Activated CD4-positive, alpha-beta T cell treated with anti-CD3 and anti-CD28 coated beads, Interleukin-2, amount 10 ng/mL, durations not matched to agents 24 days and 14 days (primary cell): Measurements from ENCODE around the gene TMEM44. TPM values are rescaled to one million over a fixed set of nuclear protein-coding genes. Genes with fewer than 3 reads are reported as not detected.

Source experiments
- DNase-seq: peaks from one replicate; pipeline ENCODE4 v3.0.0; 2022
- H3K27ac Mint-ChIP-seq: one replicate; pipeline ENCODE4 v1.8.0; 2022; ENCODE audit warnings: mild to moderate bottlenecking, mixed read lengths
- H3K27me3 Mint-ChIP-seq: one replicate; pipeline ENCODE4 v1.8.0; 2022; ENCODE audit warnings: mixed read lengths
- H3K36me3 Mint-ChIP-seq: one replicate; pipeline ENCODE4 v1.8.0; 2022; ENCODE audit warnings: low read depth, mild to moderate bottlenecking, mixed read lengths
- H3K4me1 Mint-ChIP-seq: one replicate; pipeline ENCODE4 v1.8.0; 2021; ENCODE audit warnings: mixed read lengths
- H3K4me3 Mint-ChIP-seq: one replicate; pipeline ENCODE4 v1.8.0; 2022; ENCODE audit warnings: mild to moderate bottlenecking, moderate library complexity, mixed read lengths
- H3K9me3 Mint-ChIP-seq: one replicate; pipeline ENCODE4 v1.8.0; 2021; ENCODE audit warnings: mixed read lengths
- intact Hi-C: fragments of 100-400 bp; cut with micrococcal nuclease; formaldehyde crosslinking; loops from one replicate; pipeline ENCODE4 v1.15.1; 2023
- total RNA-seq: library from RNA; stranded (reverse); gene quantifications from 2 replicates; pipeline ENCODE4 v1.2.3, GENCODE V29; 2022

Gene TMEM44
- total RNA-seq, 1 donor from 2014 or later: 2.4 TPM

DNA sequence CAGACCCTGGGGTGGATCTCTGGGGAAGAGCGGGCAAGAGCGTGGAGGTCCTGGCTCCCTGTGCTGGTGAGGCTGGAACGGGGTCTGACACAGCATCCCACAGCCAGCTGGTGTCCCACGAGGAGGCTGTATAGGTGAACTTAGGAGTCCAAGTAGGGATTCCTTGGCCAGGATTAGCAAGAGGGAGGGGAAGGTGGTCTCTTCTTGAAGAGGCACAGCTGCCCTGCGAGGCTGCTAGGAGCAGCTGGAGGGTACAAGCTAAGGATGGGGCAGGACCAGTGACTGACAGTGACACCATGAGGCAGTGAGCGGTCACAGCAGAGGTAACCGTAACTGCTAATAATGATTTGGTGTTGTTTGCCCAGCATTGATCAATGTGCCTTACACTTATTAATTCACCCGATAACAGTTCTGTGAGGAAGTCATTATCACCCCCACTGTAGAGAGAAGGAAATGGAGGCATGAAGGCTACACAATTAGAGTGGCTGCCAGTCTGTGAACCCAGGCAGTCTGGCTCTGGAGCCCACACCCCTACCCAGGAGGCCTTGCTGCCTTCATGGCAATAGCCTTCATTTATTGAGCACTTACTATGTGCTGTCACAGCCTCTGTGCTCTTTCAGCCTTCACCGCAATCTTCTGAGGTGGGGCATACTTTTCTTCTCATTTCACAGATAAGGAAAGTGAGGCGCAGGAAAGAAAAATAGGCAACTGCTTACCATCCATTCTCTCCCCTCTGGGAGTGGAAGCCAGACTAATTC is 59.4 kb downstream of the TMEM44 start:
- no peaks in the 10 kb centered on the region for H3K9me3 Mint-ChIP-seq
- no peak overlapping the region for H3K27ac Mint-ChIP-seq
- intact Hi-C loops: loop anchor here (1.0 to 2.0 kb wide), 2 partner anchors 102 to 241 kb away; no protein-coding TSS in a partner anchor
- H3K36me3 Mint-ChIP-seq: no peaks in the 10 kb centered on the region
- H3K4me3 Mint-ChIP-seq: no peak overlapping the region
- H3K4me1 Mint-ChIP-seq: peaks cover 18% of the 10 kb centered on the region
- peaks cover 26% of the 10 kb centered on the region for H3K27me3 Mint-ChIP-seq
- peak; percentile 79 for DNase-seq

- Mint-ChIP-seq H3K9me3 (no peaks in the 10 kb centered on the region), H3K4me3 (no peak overlapping the region), H3K27ac (no peak overlapping the region), H3K36me3 (no peaks in the 10 kb centered on the region), H3K27me3 (peaks cover 26% of the 10 kb centered on the region), H3K4me1 (peaks cover 14% of the 10 kb centered on the region)
- intact Hi-C loops: loop anchor here (1.0 to 2.0 kb wide), 2 partner anchors 101 to 240 kb away; no protein-coding TSS in a partner anchor
- DNase-seq: no peak
These were observed 60.2 kb downstream of the TMEM44 start for GRCh38 chr3:194572944-194573491.

- no peaks in the 10 kb centered on the region for H3K36me3 Mint-ChIP-seq
- no peak for DNase-seq
- no peak overlapping the region for H3K4me3 Mint-ChIP-seq
- peaks cover 12% of the 10 kb centered on the region for H3K4me1 Mint-ChIP-seq
- peaks cover 30% of the 10 kb centered on the region for H3K27me3 Mint-ChIP-seq
- intact Hi-C loops: loop anchor here (2.0 kb wide), 1 partner anchor 239 kb away; no protein-coding TSS in a partner anchor
- H3K27ac Mint-ChIP-seq: no peak overlapping the region
- H3K9me3 Mint-ChIP-seq: no peaks in the 10 kb centered on the region
These were observed 61.0 kb downstream of the TMEM44 start for GRCh38 chr3:194572143-194572789.

- Mint-ChIP-seq H3K4me1 (peaks cover 12% of the 10 kb centered on the region), H3K27ac (no peak overlapping the region)
- intact Hi-C loops: loop anchor here (2.0 kb wide), 1 partner anchor 239 kb away; no protein-coding TSS in a partner anchor
These were observed 61.6 kb downstream of the TMEM44 start for GRCh38 chr3:194571491-194572142.

GRCh38 chr3:194570898-194571297 is 62.3 kb downstream of the TMEM44 start:
- Mint-ChIP-seq H3K36me3 (no peaks in the 10 kb centered on the region), H3K4me3 (no peak overlapping the region), H3K27me3 (peaks cover 31% of the 10 kb centered on the region), H3K4me1 (peaks cover 12% of the 10 kb centered on the region), H3K27ac (no peak overlapping the region), H3K9me3 (no peaks in the 10 kb centered on the region)
- no peak for DNase-seq
- intact Hi-C loops: no loop called here

More at GRCh38 chr3:194571491-194572142, 61.6 kb downstream of the TMEM44 start:
- no peaks in the 10 kb centered on the region for H3K36me3 Mint-ChIP-seq
- no peak overlapping the region for H3K4me3 Mint-ChIP-seq
- H3K9me3 Mint-ChIP-seq: no peaks in the 10 kb centered on the region
- DNase-seq: no peak
- H3K27me3 Mint-ChIP-seq: peaks cover 31% of the 10 kb centered on the region

DNA sequence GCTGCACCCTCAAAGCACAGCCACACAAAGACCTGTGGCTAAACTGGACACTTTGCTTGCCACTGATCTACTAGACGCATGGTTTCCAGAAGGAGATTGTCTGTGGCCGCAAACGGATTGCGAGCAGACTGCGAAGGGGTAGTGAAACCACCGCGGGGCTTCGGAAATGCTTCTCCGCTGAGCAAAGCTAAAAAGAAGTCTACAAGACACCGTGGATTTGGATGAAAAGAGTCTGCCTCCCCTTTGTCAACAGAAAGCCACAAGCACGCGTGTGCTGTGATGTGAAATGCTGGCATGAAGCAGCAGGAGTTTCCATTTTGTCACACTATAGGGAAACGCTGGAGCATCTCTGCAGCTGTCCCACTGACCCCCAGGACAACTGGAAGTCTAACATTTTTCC is 63.0 kb downstream of the TMEM44 start:
- Mint-ChIP-seq H3K27me3 (peaks cover 35% of the 10 kb centered on the region), H3K9me3 (no peaks in the 10 kb centered on the region), H3K4me3 (no peak overlapping the region), H3K36me3 (no peaks in the 10 kb centered on the region), H3K4me1 (peaks cover 12% of the 10 kb centered on the region), H3K27ac (no peak overlapping the region)
- intact Hi-C loops: no loop called here
- DNase-seq: no peak

DNA sequence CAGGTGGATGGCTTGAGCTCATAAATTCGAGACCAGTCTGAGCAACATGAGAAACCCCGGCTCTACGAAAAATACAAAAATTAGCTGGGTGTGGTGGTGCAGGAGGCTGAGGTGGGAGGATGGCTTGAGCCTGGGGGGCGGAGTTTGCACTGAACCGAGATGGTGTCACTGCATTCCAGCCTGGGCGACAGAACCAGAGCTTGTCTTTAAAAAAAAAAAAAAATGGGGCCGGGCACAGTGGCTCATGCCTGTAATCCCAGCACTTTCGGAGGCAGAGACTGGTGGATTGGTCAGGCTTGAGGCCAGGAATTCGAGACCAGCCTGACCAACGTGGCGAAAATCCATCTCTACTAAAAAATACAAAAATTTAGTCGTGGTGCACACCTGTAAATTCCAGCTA is 64.0 kb downstream of the TMEM44 start:
- no peak for DNase-seq
- Mint-ChIP-seq H3K36me3 (no peaks in the 10 kb centered on the region), H3K27me3 (peaks cover 41% of the 10 kb centered on the region), H3K27ac (no peak overlapping the region), H3K9me3 (no peaks in the 10 kb centered on the region), H3K4me3 (no peak overlapping the region), H3K4me1 (peaks cover 12% of the 10 kb centered on the region)
- intact Hi-C loops: no loop called here

DNA sequence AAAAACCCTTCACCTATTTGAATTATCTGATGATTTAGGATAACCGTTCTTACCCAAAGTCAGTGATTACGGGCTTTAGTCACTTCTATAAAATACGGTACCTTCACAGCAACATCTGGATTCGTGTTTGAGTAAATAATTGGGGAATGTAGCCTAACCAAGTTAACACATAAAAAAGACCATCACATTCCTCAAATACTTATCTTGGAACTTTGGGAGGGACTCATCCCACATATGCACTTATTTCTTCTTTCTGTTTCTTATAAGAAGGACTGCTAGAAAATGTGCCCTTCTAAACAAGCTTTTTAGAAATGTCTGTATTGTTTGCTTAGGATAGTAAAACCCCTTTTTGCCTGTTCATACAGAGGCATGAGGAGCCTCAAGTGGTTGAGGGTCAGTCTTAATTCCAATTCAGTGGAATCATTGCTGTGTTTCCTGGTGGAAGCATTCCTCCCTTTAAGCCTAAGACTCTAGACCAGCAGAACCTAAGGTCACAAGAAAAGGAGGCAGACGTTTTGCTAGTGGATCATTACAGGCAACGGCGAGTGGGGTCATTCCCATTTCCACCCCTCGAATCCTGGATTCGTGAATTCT is 67.5 kb downstream of the TMEM44 start:
- intact Hi-C loops: no loop called here
- Mint-ChIP-seq H3K4me1 (peaks cover 7% of the 10 kb centered on the region), H3K27me3 (peaks cover 27% of the 10 kb centered on the region), H3K36me3 (no peaks in the 10 kb centered on the region), H3K9me3 (no peaks in the 10 kb centered on the region), H3K27ac (no peak overlapping the region), H3K4me3 (no peak overlapping the region)
- no peak for DNase-seq

- DNase-seq: no peak
- intact Hi-C loops: no loop called here
- Mint-ChIP-seq H3K27ac (no peak overlapping the region), H3K27me3 (peaks cover 31% of the 10 kb centered on the region), H3K4me3 (no peak overlapping the region), H3K9me3 (no peaks in the 10 kb centered on the region), H3K36me3 (no peaks in the 10 kb centered on the region), H3K4me1 (peaks cover 7% of the 10 kb centered on the region)
These were observed 70.2 kb downstream of the TMEM44 start for GRCh38 chr3:194562986-194563385.

DNA sequence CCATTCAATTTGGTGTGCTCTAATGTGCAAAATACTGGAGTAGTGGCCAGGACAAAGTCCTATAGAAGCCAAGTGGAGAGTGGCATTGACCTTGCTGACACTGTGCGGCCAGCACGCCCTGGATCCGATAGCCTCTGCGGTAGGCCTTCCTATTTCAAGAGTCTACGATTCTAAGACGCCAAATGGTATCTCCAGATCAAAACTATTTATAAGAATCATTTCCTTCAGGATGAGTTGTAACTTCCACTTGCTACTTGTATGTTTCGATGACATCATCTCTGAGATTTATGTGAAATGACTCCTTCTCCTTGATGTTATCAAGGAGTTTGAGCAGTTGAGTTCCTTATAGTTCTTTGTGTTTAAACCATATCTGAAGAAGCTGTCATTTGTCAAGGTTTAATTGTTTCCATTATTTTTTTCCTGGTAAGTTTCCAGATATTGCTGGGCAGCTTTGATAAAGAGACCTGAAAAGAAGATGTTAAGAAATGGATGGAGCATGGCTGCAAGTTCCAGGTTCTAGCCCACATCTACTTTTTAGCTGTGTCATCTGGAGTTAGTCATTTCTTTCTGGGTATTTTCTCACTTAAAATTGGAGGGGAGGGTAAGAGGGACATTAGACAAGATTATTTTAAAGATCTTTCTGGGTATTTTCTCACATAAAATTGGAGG is 71.8 kb downstream of the TMEM44 start:
- Mint-ChIP-seq H3K4me1 (peaks cover 12% of the 10 kb centered on the region), H3K36me3 (no peaks in the 10 kb centered on the region), H3K27ac (peak overlapping the region; percentile 59), H3K9me3 (no peaks in the 10 kb centered on the region), H3K27me3 (peaks cover 25% of the 10 kb centered on the region), H3K4me3 (no peak overlapping the region)
- no peak for DNase-seq
- intact Hi-C loops: no loop called here

DNA sequence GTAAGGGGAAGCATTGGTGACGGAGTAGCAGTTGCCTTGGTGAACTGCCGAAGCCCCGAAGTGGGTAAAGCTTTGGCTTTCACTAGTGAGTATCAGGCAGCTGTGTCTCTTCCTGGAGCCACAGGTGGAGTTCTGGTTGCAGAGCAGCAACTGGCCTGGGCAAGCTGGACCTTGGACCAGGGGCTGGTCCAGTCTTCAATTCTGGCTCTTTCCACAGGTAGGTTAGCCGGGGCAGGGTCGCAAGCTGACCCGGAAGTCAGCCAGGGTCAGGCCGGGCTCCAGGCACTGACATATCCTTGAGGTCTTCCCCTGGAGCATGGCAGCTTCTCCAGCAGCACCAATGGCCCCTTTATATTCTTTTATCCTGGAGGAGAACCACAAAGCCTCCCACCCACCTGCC is 73.2 kb downstream of the TMEM44 start:
- peaks cover 21% of the 10 kb centered on the region for H3K27me3 Mint-ChIP-seq
- H3K4me3 Mint-ChIP-seq: no peak overlapping the region
- no peaks in the 10 kb centered on the region for H3K36me3 Mint-ChIP-seq
- H3K27ac Mint-ChIP-seq: no peak overlapping the region
- peaks cover 13% of the 10 kb centered on the region for H3K4me1 Mint-ChIP-seq
- H3K9me3 Mint-ChIP-seq: no peaks in the 10 kb centered on the region
- no peak for DNase-seq
- intact Hi-C loops: no loop called here

DNA sequence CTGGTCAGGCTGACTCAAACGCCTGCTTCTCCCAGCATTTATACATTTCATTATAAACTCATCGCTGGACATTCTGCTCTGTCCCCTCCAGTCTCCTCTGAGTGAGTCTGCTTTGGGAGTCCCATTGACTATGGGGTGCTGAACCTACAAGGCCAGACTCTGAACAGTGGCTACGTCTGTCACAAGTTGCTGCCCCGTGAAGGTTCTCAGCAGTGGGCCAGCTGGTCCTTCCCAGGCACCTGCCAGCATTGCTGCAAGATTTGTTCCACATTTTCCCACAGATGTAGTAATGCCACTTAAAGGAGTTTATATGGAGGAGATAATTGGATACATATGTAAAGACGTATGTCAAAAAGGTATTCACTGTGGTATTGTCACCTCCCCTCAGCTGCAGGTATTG is 73.7 kb downstream of the TMEM44 start:
- DNase-seq: no peak
- Mint-ChIP-seq H3K27ac (no peak overlapping the region), H3K36me3 (no peaks in the 10 kb centered on the region), H3K4me1 (peaks cover 13% of the 10 kb centered on the region), H3K4me3 (no peak overlapping the region), H3K27me3 (peaks cover 18% of the 10 kb centered on the region), H3K9me3 (no peaks in the 10 kb centered on the region)
- intact Hi-C loops: loop anchor here (5.0 kb wide), 1 partner anchor 37 kb away; no protein-coding TSS in a partner anchor
